HG02884 (cell line): ENCODE data around the gene ZGPAT.
"Not testable (repeated sequence)": the region's sequence is repeated elsewhere in the genome, so short reads cannot be mapped to it uniquely, and the experiment has no call there.

Experiments
- ATAC-seq: cut with Tn5 transposase; IDR thresholded peaks from one replicate; pipeline ENCODE4 v1.9.1; 2021; ENCODE audit warnings: mild to moderate bottlenecking, moderate library complexity; ENCODE audit not compliant: unreplicated experiment

Gene ZGPAT, protein sequence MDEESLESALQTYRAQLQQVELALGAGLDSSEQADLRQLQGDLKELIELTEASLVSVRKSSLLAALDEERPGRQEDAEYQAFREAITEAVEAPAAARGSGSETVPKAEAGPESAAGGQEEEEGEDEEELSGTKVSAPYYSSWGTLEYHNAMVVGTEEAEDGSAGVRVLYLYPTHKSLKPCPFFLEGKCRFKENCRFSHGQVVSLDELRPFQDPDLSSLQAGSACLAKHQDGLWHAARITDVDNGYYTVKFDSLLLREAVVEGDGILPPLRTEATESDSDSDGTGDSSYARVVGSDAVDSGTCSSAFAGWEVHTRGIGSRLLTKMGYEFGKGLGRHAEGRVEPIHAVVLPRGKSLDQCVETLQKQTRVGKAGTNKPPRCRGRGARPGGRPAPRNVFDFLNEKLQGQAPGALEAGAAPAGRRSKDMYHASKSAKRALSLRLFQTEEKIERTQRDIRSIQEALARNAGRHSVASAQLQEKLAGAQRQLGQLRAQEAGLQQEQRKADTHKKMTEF

GRCh38 chr20:63707558-63708300 lies at the start of gene ZGPAT, which contains the start of gene ARFRP1:
ZGPAT (plus strand) TSS chr20:63708039; CDS start chr20:63708581, 542 bp downstream.
ARFRP1 (minus strand) TSS chr20:63707976; CDS start chr20:63707091, 885 bp downstream.
- peak; percentile 48 for ATAC-seq

GRCh38 chr20:63658749-63659187 lies 49.1 kb upstream of the ZGPAT start:
- ATAC-seq, result no peak

DNA sequence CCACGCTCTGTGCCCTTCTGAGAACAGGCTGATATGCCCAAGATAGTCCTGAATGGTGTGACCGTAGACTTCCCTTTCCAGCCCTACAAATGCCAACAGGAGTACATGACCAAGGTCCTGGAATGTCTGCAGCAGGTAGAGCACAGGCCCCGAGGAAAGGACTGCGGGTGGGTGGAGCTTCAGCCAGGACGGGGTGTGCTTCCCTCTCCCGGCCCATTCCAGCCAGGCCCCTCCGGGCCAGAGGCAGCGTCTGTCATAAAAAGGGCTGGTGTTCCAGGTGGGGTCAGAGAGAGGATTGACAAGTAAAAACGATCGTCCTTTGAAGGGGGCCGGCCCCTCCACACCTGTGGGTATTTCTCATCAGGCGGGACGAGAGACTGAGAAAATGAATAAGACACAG lies 48.5 kb upstream of the ZGPAT start:
- no peak for ATAC-seq

- ATAC-seq, result not testable (repeated sequence)
These were observed 47.7 kb upstream of the ZGPAT start for GRCh38 chr20:63660174-63660573.

DNA sequence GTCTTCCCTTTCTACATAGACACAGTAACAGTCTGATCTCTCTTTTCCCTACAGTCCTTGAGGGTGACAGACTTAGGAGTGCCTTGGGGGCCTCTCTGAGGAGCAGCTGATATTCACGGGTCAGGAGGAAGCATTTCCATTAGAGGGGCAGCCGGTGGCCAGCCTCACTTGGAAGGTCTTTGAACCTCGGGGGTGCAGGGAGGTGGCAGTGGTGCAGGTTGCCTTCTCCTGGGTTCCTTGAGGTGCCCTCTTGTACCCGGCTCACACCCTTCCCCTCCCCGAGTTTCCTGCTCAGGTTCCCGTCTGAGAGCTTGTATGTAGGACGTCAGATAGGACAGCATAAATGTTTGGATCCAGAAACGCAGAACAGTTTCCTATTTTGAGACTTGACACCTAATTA lies 47.2 kb upstream of the ZGPAT start:
- no peak for ATAC-seq

GRCh38 chr20:63661108-63661507 lies 46.7 kb upstream of the ZGPAT start:
- no peak for ATAC-seq

- ATAC-seq, result no peak
These were observed 45.7 kb upstream of the ZGPAT start for GRCh38 chr20:63661959-63662812.

- no peak for ATAC-seq
These were observed 45.0 kb upstream of the ZGPAT start for GRCh38 chr20:63662813-63663189.

GRCh38 chr20:63663332-63664066 lies 44.3 kb upstream of the ZGPAT start:
- ATAC-seq, result no peak

GRCh38 chr20:63664143-63664851 lies 43.5 kb upstream of the ZGPAT start:
- no peak for ATAC-seq

- ATAC-seq, result no peak
These were observed 42.8 kb upstream of the ZGPAT start for GRCh38 chr20:63664861-63665594.

DNA sequence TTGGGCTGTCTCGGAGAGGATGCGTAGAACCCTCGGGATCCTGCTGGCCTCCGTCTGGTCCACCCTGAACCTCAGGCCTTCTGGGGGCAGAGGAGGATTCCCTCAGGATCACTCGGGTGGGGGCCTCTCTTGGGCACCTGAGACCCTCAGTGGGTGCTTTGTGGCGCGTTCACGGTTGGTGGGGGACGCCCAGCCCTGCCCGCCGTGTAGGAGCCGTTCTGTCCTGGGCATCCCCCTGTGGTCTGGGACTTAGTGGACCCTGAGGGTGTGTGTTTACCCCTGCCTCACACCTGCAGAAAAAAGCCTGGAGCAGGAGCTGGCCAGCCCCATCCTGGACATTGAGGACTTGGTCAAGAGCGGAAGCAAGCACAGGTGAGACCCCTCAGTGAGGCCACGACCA lies 42.1 kb upstream of the ZGPAT start:
- ATAC-seq, result no peak

- no peak for ATAC-seq
These were observed 40.0 kb upstream of the ZGPAT start for GRCh38 chr20:63667858-63668257.

GRCh38 chr20:63668351-63668750 lies 39.5 kb upstream of the ZGPAT start:
- ATAC-seq, result no peak

GRCh38 chr20:63671695-63672094 lies 36.1 kb upstream of the ZGPAT start:
- not testable (repeated sequence) for ATAC-seq

- ATAC-seq, result no peak
These were observed 35.2 kb upstream of the ZGPAT start for GRCh38 chr20:63672666-63673065.

DNA sequence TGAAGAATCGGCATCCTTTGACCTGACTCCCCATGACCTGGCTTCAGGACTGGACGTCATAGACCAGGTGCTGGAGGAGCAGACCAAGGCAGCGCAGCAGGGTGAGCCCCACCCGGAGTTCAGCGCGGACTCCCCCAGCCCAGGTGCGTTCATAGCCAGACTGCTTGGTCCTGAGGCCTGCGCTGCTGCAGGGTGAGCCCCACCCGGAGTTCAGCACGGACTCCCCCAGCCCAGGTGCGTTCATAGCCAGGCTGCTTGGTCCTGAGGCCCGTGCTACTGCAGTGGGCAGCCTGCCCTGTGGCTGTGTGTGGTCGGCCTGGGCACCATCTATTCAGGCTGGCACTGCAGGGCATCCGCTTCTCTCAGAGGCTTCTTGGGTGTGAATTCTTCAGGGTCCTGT lies 33.9 kb upstream of the ZGPAT start:
- no peak for ATAC-seq

- ATAC-seq, result no peak
These were observed 32.0 kb upstream of the ZGPAT start for GRCh38 chr20:63675681-63676368.
